Activated CD8-positive, alpha-beta T cell treated with anti-CD3 and anti-CD28 coated beads for 36 hours (primary cell): ENCODE results near the gene AMZ2. TPM values are rescaled to one million over a fixed set of nuclear protein-coding genes. Genes with fewer than 3 reads are reported as not detected.
A peak's percentile ranks its signal among the peaks of the same experiment; 100 is the strongest.

Experiments
- ATAC-seq: fragments of 200-7000 bp; cut with Tn5 transposase; one replicate; pipeline ENCODE4 v1.10.0; 2021; ENCODE audit warnings: mild to moderate bottlenecking, moderate library complexity
- CTCF ChIA-PET: fragments of 350-600 bp; sonication (Branson Sonifier 250); formaldehyde crosslinking; loops from one replicate; lab custom pipeline; 2021; ENCODE audit warnings: antibody characterized with exemption; lab: Charles Lee
- POLR2A ChIA-PET: fragments of 350-600 bp; sonication (Branson Sonifier 250); formaldehyde crosslinking; loops from one replicate; lab custom pipeline; 2021; ENCODE audit warnings: antibody characterized with exemption; lab: Charles Lee
- DNase-seq: peaks from one replicate; pipeline ENCODE4 v3.0.0-alpha.2; 2020
- H3K27ac Mint-ChIP-seq: one replicate; pipeline ENCODE4 v1.8.0; 2021; ENCODE audit warnings: mild to moderate bottlenecking, mixed read lengths
- H3K27me3 Mint-ChIP-seq: one replicate; pipeline ENCODE4 v1.8.0; 2021; ENCODE audit warnings: mixed read lengths
- H3K36me3 Mint-ChIP-seq: one replicate; pipeline ENCODE4 v1.8.0; 2021; ENCODE audit warnings: low read depth, mixed read lengths
- H3K4me1 Mint-ChIP-seq: one replicate; pipeline ENCODE4 v1.8.0; 2021; ENCODE audit warnings: low read depth, mixed read lengths
- H3K4me3 Mint-ChIP-seq: one replicate; pipeline ENCODE4 v1.8.0; 2021; ENCODE audit warnings: mild to moderate bottlenecking, moderate library complexity, mixed read lengths
- H3K9me3 Mint-ChIP-seq: one replicate; pipeline ENCODE4 v1.8.0; 2021; ENCODE audit warnings: mixed read lengths
- CTCF ChIP-seq: fragments of 200-600 bp; IDR thresholded peaks from one replicate; pipeline ENCODE4 v1.8.0; 2022; ENCODE audit warnings: antibody characterized with exemption, mild to moderate bottlenecking
- intact Hi-C: fragments of 100-400 bp; cut with micrococcal nuclease; formaldehyde crosslinking; loops from one replicate; pipeline ENCODE4 v1.10.0; 2022
- total RNA-seq, 2 experiments: library from RNA; stranded (reverse); gene quantifications; one replicate each; pipeline ENCODE4 v1.2.3, GENCODE V29; 2021

Gene AMZ2
- total RNA-seq, 2 experiments from 2014 or later: 132 to 141 TPM

- Mint-ChIP-seq H3K27me3 (no peaks in the 10 kb centered on the region), H3K4me3 (no peak overlapping the region), H3K36me3 (peaks cover 6% of the 10 kb centered on the region), H3K27ac (peak overlapping the region; percentile 21), H3K9me3 (no peaks in the 10 kb centered on the region), H3K4me1 (peaks cover 41% of the 10 kb centered on the region)
- no peak for TF ChIP-seq CTCF
- ChIA-PET POLR2A (interaction anchor here (1.1 to 1.4 kb wide), 2 partner anchors 31 to 170 kb away, joined by 3 read pairs; no protein-coding TSS in a partner anchor), CTCF (interaction anchor here (1.0 to 3.2 kb wide), 6 partner anchors 25 to 170 kb away, joined by 3 to 14 read pairs (median 6); no protein-coding TSS in a partner anchor)
- intact Hi-C loops: no loop called here
- DNase-seq: no peak
- no peak for ATAC-seq
These were observed 40.5 kb downstream of the AMZ2 start for GRCh38 chr17:68288375-68288774.

DNA sequence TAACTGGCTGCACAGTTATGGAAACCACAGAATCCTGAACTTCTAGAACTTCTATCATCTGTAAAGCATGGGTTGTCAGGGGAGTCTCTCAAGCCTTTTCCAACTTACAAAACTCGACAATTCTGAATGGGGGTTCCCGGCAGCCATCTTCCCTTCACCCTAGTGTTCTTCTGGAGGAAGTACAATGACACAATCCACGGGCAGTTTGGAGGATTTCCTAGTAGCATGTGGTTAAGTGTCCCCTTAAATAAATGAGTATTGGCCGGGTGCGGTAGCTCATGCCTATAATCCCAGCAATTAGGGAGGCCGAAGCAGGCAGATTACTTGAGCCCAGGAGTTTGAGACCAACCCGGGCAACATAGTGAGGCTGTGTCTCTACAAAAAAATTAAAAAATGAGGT, 41.0 kb downstream of the AMZ2 start:
- no peak for TF ChIP-seq CTCF
- POLR2A ChIA-PET: interaction anchor here (1.1 to 4.0 kb wide), 3 partner anchors 31 to 169 kb away, joined by 3 to 27 read pairs (median 3); partner anchors contain the start of gene AMZ2

GRCh38 chr17:68289473-68289872, 41.6 kb downstream of the AMZ2 start:
- H3K4me1 Mint-ChIP-seq: peaks cover 46% of the 10 kb centered on the region
- DNase-seq (no peak), ATAC-seq (no peak)
- TF ChIP-seq CTCF: no peak
- H3K9me3 Mint-ChIP-seq: no peaks in the 10 kb centered on the region
- peak overlapping the region; percentile 96 for H3K27ac Mint-ChIP-seq
- CTCF ChIA-PET: interaction anchor here (0.8 to 3.2 kb wide), 8 partner anchors 23 to 171 kb away, joined by 3 to 14 read pairs (median 5); no protein-coding TSS in a partner anchor
- H3K4me3 Mint-ChIP-seq: peak overlapping the region; percentile 94
- peaks cover 6% of the 10 kb centered on the region for H3K36me3 Mint-ChIP-seq
- no peaks in the 10 kb centered on the region for H3K27me3 Mint-ChIP-seq
- intact Hi-C loops: no loop called here
- POLR2A ChIA-PET: interaction anchor here (0.9 to 4.0 kb wide), 6 partner anchors 31 to 110 kb away, joined by 3 to 27 read pairs (median 3); partner anchors contain the start of gene AMZ2

More for the DNA sequence above, 41.0 kb downstream of the AMZ2 start:
- Mint-ChIP-seq H3K27ac (peak overlapping the region; percentile 18), H3K36me3 (peaks cover 6% of the 10 kb centered on the region), H3K9me3 (no peaks in the 10 kb centered on the region), H3K4me1 (peaks cover 43% of the 10 kb centered on the region), H3K4me3 (peak overlapping the region; percentile 94), H3K27me3 (no peaks in the 10 kb centered on the region)
- no peak for ATAC-seq
- peak; percentile 50 for DNase-seq
- CTCF ChIA-PET: interaction anchor here (1.0 to 3.2 kb wide), 6 partner anchors 26 to 170 kb away, joined by 3 to 14 read pairs (median 6); no protein-coding TSS in a partner anchor
- intact Hi-C loops: no loop called here

DNA sequence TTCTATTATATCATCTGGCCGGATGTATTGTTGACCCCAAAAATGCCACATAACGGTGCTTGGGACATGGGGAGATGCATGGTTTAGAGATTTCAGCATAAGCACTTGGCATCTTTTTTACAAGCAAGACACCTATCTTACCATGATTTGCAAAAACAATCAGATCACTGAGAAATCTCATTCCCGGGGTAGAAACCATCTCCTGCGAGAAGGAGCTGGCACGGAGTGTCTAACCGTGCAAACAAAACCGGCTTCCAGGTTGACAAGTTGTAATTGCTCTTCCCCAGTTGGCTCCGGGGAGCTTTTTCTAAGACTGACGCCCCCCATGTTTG, 42.1 kb downstream of the AMZ2 start:
- DNase-seq: no peak
- peaks cover 6% of the 10 kb centered on the region for H3K36me3 Mint-ChIP-seq
- TF ChIP-seq CTCF: no peak
- CTCF ChIA-PET: interaction anchor here (0.8 to 3.2 kb wide), 8 partner anchors 23 to 170 kb away, joined by 3 to 14 read pairs (median 5); no protein-coding TSS in a partner anchor
- H3K9me3 Mint-ChIP-seq: no peaks in the 10 kb centered on the region
- ATAC-seq: no peak
- peaks cover 49% of the 10 kb centered on the region for H3K4me1 Mint-ChIP-seq
- no peaks in the 10 kb centered on the region for H3K27me3 Mint-ChIP-seq
- POLR2A ChIA-PET: interaction anchor here (0.9 to 4.0 kb wide), 5 partner anchors 32 to 109 kb away, joined by 3 to 27 read pairs (median 3); partner anchors contain the start of gene AMZ2
- H3K27ac Mint-ChIP-seq: peak overlapping the region; percentile 96
- intact Hi-C loops: loop anchor here (5.0 to 10.0 kb wide), 2 partner anchors 67 to 145 kb away; no protein-coding TSS in a partner anchor
- H3K4me3 Mint-ChIP-seq: peak overlapping the region; percentile 94
